HG02938 (cell line): ENCODE results near the gene DPEP3.
A peak's percentile ranks its signal among the peaks of the same experiment; 100 is the strongest.

Experiments used
- ATAC-seq: cut with Tn5 transposase; IDR thresholded peaks from one replicate; pipeline ENCODE4 v1.9.1; 2021; ENCODE audit warnings: mild to moderate bottlenecking, moderate library complexity; ENCODE audit not compliant: unreplicated experiment

DPEP3 gene

DNA sequence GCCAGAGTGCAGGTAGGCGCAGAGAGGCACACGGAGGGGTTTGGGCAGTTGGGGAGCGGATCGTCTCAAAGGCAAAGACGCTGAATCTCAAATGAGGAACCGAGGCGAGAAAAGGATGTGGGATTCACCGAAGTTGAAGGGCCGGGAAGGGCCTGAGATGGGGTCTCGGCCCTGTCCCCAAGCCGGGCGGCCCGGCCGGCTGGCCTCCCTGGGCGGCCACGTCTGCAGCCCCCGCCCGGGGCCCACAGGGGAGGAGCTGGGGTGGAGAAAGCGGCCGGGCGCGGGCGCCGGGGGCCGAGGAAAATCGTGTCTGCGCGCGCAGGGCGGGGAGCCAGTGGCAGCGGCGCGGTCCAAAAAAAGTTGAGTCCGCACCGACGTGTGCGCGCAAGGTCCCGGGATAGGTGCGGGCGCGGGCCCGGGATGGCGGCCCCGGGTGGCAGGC is 12.3 kb downstream of the DPEP3 start:
- ATAC-seq: peak; percentile 21

DNA sequence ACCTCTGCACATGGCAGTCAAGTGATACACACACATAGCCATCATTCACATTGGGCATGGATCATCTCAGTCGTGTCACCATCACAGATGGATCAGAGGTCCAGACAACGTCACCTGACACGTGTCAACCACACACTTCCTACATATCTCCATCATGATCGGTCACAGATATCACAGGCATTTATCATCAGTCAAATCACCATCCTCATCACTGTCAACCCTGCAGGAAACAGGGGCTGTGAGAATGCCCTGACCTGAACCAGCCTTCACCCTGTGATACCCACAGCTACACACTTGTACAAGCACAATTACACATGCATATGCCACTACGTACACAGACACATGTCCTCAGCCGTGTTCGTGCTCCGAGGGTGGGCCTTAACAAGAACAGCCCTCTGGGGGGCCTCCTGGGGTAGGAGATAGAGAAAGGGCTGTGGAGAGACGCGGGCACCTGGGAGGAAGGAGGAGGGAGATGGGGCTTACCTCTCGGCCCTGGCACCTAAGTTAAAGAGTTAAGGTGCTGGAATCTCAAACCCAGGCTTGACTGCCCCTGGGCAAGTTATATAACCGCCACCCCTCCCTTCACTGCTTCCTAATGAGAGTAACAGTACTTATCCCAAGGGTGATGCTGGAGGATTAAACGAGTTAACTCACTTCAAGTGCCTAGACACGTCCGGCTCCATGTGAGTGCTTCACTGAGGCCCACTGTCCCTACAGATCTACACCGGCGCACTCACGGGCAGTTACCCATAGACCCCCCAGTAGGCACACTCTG is 12.9 kb downstream of the DPEP3 start:
- no peak for ATAC-seq

DNA sequence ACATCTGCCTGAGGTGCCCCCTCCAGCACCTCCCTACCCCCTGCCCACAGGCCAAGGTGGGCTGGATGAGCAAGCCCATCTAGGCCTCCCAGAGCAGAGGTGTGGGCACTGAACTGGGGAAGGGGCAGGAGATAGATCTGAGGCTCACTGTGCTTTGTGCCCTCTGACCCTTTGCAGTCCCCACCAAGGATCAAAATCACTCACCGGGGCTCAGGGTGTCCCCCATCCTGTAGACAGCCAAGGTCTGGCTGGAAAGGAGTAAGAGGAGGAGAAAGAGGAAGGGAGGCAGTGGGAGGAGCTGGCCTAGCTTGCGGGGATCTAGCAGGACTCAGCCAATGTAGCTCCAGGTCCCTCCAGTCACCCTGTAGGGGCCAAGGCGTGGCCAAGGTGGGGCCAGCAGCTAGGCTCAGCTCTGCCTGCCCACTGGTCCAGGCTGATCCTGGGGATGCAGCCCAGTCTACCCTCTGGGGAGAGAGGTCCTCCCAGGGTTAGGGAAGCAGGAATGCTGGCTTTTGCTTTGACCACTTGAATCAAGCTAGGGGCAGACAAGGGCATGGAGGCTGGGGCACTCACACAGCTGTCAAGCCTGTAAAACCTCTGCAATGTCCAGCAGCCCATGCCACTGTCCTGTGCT is 13.6 kb downstream of the DPEP3 start:
- ATAC-seq: no peak

DNA sequence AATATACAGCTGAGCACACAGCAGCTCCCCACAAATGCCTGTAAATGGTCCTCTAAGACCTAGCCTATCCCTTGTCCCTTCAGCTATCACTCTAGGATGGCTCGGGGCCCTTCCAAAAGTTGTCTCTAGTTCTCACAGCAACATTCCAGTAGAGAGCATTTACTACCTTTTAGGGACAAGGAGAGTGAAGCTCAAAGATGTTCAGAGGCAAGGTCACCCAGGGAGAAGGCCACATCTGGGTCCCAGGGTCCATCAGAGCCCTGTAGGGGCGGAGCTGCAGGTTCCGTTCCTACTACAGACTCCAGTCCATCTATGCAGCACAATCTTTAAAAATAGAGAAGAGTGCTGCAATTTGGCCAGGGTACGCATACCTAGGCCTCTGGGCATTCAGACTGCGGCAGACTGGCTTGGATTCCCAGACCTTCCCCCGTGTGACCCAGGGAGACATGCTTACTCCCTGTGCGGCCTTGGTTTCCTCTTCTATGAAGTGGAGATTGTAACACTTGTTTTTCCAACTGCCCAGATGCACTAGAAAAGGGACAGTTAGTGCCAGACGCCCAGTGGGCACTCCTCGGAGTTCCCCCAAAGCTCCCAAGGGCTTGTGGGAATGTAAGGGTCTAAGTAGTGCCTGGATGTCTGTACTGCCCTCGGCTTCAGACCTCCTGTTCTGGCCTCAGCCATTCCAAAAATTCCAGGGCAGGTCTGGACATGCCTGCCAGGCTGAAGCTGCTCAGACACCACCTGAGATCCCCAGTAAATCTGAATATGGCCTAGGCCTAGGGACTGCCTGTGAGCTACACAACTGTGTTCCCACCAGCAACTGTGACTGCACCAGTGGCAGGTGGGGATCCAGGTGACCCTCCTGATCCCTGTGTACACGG is 14.4 kb downstream of the DPEP3 start:
- ATAC-seq: no peak

DNA sequence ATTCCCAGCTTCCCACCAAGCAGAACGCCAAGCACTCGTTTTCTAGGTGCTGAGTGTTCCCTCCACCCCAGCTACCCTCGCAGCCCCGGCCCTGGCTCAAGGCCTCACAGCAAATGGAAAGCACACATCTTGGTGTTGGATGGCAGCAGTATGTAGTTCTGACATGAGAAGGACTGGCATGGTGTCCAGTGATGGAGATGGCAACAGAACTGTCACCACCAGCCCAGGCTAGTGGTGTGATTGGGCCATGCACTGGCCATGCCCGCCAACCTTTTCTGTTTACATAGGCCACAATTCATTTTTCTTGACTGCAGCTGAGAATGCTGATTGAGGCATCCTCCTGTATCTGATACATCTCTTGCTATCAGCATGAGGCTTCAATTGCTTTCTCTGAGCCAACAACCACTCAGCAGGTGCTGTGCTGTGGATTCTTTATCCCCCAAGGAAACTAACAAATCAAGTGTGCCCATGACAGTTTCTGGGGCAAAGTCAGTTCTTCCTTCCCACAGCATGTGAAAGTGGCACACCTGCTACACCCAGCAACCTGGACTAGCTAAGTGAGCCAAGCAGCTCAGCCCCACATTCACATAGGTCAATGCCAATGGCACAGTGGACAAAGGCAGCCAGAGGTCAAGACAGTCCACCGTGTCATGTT is 15.7 kb downstream of the DPEP3 start:
- ATAC-seq: no peak

DNA sequence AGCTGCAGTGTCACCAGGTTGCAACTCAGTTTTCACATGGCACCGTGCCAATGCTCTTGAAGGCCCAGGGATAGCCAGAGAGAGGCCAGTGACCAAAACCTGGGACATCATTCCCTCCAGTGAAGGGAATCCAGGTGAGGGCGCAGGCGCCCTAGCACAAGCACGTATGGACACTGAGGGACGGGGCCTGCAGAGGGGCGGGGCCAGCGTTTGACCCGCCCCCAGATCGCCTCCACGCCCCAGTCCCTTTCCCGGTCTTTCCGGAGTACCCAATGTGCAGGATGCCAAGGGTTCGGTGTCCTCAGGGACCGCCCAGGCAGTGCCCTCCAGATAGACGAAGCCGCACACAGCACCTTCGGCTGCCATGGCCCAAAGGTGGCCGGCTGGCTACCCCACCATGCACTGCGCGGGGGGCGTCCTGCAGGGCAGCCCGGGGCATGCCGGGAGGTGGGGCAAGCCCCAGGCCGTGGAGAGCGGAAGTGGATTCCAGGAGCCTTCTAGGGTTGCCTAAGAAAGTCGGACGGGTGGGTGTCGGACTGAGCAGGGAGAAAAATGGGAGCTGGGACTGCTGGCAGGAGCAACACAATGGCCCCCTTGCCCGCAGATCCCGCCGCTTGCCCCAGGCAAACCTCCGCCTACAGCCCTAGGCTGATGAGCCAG is 16.5 kb downstream of the DPEP3 start:
- ATAC-seq: no peak

DNA sequence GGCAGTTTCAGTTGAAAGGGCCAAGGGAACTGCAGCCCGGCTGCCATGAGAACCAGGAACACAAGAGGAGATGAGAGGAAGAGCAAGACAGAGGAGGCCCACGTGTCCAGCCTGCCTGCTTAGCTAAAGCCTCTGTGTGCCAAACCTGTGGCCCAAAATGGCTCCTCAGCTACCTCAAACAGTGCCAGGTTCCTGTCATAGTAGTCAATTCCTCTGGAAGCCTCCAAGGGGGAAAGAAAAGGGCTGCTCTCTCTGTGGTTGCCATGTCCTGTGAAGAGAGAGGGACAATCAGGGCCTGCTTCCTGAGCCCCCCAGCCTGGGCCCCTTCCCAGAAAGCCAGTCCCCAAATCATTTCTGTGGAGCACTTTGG is 17.0 kb downstream of the DPEP3 start:
- ATAC-seq: no peak

DNA sequence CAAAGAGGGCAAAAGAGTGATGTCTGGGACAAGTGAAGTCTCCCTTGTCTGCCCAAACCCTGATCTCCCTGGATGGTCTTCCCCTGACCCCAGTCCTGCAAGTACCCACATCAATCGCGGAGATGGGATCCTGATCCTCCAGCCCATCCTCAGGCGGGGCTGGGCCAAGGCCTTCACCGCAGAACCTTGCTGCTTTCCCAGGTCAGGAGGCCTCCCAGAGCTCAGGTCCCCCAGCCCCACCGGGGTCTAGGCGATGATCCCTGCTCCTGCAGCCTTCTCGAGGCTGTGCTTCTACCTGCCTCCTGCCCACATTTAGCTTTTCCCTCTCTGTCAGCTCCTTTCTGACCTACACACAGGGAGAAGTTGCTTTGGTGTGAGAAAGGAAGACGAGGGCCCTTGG is 18.2 kb downstream of the DPEP3 start:
- ATAC-seq: no peak

DNA sequence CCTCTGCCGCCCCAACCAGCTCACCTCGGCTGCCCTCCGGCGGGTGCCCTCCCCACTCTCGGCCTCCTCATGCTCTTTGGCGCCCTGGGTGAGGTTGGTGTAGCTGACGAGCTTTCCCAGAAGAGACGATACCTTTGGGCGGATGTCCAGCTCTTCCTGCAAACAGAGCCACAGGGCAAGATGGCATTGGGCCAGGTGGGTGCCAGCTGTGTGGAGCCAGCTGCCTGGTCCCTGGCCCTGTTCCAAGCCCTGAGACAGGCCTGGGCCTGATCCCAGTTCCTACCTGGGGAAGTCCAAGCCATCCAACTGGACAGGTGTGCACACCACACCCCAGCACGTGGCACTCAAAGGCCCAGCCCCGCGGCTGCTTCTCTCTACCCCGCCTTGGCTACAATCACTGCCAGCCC is 18.7 kb downstream of the DPEP3 start:
- no peak for ATAC-seq

DNA sequence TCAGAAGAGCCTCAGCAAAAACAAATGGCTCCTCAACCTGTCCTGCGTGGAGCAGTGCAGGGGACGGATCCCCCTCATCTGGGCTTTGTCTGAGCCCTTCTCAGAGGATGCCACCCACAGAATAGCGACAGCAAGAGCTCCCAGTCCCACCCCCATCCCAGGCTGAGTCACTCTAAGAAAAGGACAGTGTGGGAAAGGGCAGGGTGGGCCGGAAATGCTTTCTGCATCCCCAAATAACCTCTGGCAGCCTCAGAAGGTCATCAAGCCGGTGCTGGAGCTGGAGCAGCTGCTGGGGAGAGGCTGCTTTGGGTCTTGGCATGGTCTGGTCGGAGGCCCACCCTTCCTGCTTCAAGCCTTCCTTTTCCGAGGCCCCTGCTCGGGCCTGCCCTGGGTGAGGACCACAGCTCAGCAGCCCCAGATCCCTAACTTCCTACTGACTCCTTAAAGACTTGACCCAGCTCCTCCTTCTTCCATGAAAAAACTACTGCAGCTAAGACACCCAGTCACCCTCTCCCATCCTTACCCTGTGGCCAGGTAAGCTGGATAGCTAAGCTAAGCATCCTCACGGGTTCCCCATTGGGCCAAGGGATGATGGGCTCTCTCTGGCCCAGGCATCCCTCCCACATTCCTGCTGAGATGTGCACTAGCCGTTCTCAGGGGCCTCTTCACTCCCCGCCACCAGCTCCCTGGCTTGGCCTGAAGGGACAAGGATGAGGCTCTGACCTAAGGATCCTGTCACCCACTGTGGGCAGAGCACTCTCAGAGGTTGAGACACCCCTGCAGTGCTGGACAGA is 20.6 kb downstream of the DPEP3 start:
- no peak for ATAC-seq

DNA sequence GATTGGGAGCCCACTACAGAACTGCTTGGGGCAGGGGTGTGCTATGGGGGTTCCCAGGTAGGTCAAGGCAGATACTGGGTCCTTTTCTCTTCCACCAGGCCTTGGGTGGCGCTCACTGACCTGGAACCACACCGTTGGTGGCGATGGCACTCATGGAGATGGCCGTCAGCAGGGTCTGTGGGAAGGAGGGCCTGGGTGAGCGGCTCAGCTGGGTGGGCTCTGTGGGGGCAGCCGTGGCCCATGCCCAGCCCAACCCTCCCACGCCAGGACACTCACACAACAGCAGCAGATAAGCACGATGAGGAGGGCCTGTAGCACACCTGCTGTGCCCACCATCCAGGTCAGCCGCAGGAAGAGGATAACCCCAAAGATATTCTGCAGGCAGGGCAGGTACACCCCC is 22.7 kb downstream of the DPEP3 start:
- ATAC-seq: no peak

DNA sequence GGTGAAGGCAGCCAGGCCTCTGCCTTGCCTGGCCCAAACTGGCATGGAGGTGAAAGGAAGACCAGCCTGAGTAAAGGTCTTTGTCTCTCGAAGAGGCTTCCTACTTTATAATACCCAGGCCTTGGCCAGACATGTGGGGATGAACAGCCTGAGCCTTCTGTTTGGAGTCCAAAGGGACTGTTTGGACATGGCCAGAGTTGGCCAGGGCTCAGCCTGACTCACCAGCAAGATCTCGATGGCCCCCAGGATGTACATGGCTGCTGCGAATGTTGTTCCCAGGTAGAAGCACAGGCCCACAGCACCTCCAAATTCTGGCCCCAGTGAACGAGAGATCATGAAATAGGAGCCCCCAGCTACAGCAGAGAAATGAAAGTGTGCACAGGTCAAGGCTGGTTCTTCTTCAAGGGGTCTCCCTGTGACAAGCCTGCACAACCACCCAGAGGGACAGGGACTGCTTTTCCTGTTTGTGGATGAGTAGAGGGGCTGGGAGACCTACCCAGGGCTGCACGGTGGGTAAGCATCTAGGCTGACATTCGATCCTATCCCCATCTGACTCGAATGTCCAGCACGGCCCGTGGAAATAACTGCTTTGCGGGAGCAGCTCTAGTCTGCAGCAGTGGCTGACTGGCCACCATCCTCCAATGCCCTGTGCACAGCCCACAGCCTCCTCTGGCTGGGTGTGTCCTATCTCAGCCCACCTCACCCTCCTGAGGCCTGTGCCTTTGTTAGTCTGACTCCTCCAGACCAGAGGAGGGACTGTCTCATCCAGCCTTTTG is 25.7 kb downstream of the DPEP3 start:
- no peak for ATAC-seq

DNA sequence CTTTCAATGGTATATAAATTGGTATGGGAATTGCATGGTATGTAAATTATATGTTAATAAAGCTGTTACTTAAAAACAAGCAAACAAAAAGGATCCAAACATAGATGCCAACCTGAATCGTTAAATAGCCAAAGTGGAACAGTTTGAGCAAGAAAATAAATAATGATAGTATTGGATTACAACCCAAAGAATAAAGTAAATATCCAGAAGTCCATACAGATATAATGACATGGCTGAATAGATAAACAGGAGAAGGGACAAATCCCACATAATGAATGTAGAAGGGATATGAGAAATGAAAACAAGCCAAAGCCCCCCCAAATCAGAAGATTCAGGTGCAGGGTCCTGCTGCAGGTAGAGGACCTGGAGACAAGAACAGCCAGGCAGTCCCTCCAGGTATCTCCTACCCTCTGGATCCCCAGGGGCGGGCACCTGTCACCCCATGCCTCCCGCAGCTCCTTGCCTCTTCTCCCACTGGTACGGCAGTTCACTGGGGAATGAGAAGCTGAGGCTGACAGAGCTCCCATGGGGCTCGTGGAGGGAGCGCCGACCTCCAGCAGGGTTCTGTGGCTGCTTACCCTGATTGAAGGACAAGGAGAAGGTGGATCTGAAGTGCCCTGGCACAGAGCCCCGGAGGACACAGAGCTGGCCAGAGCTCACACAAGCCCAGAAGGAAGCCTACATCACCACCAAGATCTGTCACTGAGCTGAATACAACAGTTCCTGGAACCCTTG is 26.5 kb downstream of the DPEP3 start:
- ATAC-seq: no peak

DNA sequence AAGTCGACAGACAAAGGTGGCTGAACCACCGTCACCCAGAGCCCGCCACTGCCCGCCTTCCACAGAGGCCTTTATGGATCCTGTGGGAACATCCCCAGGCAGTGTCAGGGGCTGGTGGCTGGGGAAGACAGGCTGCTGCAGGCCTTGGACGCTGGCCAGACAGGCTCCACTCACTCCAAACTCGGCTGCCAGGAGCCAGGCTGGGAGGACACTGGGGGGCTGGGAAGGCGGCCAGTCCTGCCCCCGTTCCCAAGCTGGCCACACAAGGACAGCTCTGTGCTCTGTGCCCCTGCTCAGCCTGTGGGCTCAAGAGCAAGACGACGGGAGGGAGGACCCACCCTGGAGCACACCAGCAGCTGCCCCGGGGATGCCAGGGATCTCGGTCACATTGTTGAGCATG is 28.8 kb downstream of the DPEP3 start:
- ATAC-seq: no peak

DNA sequence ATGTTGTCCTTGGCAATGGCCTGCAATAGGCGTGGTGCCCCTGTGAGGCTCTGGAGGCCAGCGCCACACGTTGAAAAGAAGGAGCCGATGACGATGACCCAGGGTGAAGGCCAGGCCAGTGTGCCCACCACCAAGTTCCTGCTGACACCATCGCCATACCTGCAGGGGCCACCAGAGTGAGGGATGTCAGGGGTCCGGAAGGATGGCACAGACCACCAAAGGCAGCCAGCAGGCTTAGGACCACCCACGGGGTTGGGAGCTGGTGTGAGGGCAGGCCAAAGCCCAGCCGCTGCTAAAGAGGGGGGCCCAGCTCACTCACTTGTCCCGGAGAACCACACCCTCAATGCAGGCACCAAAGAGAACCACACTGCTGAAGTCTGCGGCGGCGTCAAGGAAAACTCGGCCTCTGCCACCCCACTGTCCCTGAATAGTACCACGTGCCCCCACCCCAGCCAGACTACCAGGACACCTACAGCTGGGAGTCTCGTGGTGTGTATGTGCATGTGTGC is 29.9 kb downstream of the DPEP3 start:
- no peak for ATAC-seq

DNA sequence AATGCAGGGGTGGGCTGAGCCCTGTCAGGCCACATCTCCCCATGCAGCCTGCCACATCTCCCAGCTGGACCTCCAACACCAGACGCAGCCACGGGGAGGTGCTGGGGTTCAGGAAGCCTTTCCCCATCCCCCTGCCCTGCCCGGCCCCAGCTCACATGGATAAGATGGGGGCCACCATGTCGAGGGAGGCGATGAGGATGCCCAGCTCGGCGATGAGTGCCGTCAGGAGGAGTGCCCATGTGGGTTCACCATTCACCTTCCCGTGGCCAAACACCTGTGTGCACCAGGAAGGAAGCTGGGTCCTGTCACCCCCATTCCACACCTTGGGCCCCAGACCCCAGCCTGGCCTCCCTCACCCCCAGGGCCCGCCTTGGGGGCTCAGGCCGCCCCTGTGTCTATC is 30.7 kb downstream of the DPEP3 start:
- ATAC-seq: no peak

DNA sequence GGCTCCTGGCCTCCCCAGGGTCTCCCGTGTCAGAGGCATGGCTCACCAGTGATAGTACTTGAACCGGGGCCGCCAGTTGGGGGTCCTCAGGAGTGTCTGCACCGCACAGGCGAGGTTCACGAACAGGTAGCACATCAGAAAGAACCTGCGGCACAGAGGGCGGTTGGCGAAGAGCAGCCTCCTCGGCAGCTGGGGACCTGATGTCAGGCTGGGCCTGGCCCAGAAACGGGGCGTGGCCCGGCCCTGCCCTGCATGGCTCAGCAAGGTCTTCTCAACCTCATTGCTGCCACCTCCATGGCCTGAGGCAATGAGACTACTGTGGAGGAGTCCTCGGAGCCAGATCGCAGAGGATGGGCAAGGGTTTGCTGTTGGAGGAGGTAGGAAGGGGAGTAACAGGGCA is 32.3 kb downstream of the DPEP3 start:
- no peak for ATAC-seq

DNA sequence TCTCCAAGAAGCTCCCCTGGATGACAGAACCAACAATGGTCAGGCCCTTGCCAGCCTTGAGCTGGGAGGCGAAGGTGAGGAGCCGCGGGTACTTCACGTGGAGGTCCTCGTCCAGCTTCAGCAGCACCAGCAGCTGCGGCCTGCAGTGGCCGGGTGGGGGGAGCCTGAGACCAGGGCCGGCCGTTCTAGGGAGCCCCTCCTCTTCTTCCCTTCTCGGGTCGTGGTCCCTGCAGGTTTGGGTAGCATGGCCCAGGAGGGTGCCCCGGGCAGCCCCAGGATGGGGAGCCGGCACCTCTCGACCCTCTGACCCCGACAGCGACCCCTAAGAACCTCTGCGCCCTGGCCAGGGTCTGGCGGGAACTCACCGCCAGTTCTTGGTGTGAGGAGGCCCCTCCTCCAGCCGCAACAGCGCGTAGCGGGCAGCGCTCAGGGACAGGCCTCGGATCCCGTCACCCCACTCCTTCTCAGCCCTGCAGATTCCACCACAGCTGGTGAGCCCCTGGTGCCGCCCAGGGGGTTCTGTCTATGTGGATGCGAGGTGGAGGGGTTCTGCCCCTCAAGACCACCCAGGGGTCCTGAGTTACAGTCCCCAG is 33.2 kb downstream of the DPEP3 start:
- no peak for ATAC-seq
